OCI-LY7 (cell line): ENCODE data around the gene SSRP1. TPM values are rescaled to one million over a fixed set of nuclear protein-coding genes. Genes with fewer than 3 reads are reported as not detected.

Source experiments
- BruUV-seq: library from RNA; stranded (reverse); fragments of 400-500 nt; replicated peaks from 2 replicates; lab custom pipeline; 2021; lab: Mats Ljungman, UMichigan
- CTCF ChIA-PET: fragments of 300-600 bp; sonication (Branson Sonifier 250); formaldehyde crosslinking; loops from one replicate; lab custom pipeline; 2022; ENCODE audit warnings: antibody characterized with exemption; ENCODE audit not compliant: unreplicated experiment; lab: Charles Lee
- POLR2A ChIA-PET: fragments of 300-600 bp; sonication (Branson Sonifier 250); formaldehyde crosslinking; loops from one replicate; lab custom pipeline; 2022; ENCODE audit warnings: antibody characterized with exemption; lab: Charles Lee
- DNase-seq: peaks from one replicate; pipeline ENCODE4 v3.0.0-alpha.2; 2015; ENCODE audit warnings: low spot score
- H2AFZ ChIP-seq: fragments of 200-600 bp; sonication (generic), shearing (Covaris generic); 2 replicates; pipeline ENCODE4 v1.6.1; 2014; ENCODE audit warnings: mild to moderate bottlenecking, antibody characterized with exemption, low read length, moderate library complexity
- H3K27ac ChIP-seq: fragments of 200-600 bp; sonication (generic); 2 replicates; pipeline ENCODE4 v1.5.1; 2014; ENCODE audit warnings: mixed run types, low read depth, mild to moderate bottlenecking, moderate library complexity, low read length, inconsistent platforms; ENCODE audit not compliant: poor library complexity, severe bottlenecking
- H3K36me3 ChIP-seq: fragments of 200-600 bp; sonication (generic); 2 replicates; pipeline ENCODE4 v1.6.1; 2014; ENCODE audit warnings: mild to moderate bottlenecking, antibody characterized with exemption, low read length, moderate library complexity, mixed read lengths; ENCODE audit not compliant: insufficient read depth
- H3K4me1 ChIP-seq: fragments of 200-600 bp; sonication (generic); 2 replicates; pipeline ENCODE4 v1.5.1; 2014; ENCODE audit warnings: mild to moderate bottlenecking, low read length; ENCODE audit not compliant: insufficient read depth, poor library complexity, severe bottlenecking
- H3K4me2 ChIP-seq: fragments of 200-600 bp; sonication (generic); 2 replicates; pipeline ENCODE4 v1.6.1; 2014; ENCODE audit warnings: mild to moderate bottlenecking, low read length
- H3K4me3 ChIP-seq: fragments of 200-600 bp; sonication (generic); 2 replicates; pipeline ENCODE4 v1.5.1; 2014; ENCODE audit warnings: mild to moderate bottlenecking, low read depth, low read length; ENCODE audit not compliant: poor library complexity, severe bottlenecking
- H3K79me2 ChIP-seq: fragments of 200-600 bp; sonication (generic); 2 replicates; pipeline ENCODE4 v1.6.1; 2016; ENCODE audit warnings: low read depth, mild to moderate bottlenecking, low read length, moderate library complexity, mixed read lengths; ENCODE audit not compliant: insufficient read depth
- H3K9me2 ChIP-seq: fragments of 200-600 bp; sonication (generic); 2 replicates; pipeline ENCODE4 v1.6.1; 2016; ENCODE audit warnings: mild to moderate bottlenecking, low read length, mixed read lengths; ENCODE audit not compliant: insufficient read depth
- H3K9me3 ChIP-seq: fragments of 200-600 bp; sonication (generic); 2 replicates; pipeline ENCODE4 v1.6.1; 2014; ENCODE audit warnings: mild to moderate bottlenecking, mixed run types, low read length, mixed read lengths
- H4K20me1 ChIP-seq: fragments of 200-600 bp; sonication (generic); 2 replicates; pipeline ENCODE4 v1.6.1; 2014; ENCODE audit warnings: mild to moderate bottlenecking, antibody characterized with exemption, low read length, moderate library complexity, mixed read lengths; ENCODE audit not compliant: insufficient read depth
- CTCF ChIP-seq: fragments of 200-600 bp; sonication (generic); conservative IDR thresholded peaks from 2 replicates; pipeline ENCODE4 v1.5.1; 2014; ENCODE audit warnings: mild to moderate bottlenecking, antibody characterized with exemption, low read length, moderate library complexity, mixed read lengths
- EZH2phosphoT487 ChIP-seq: fragments of 200-600 bp; sonication (generic); IDR thresholded peaks from 2 replicates; pipeline ENCODE4 v1.6.1; 2018; ENCODE audit warnings: low read depth, borderline replicate concordance, mild to moderate bottlenecking, mixed run types, antibody characterized with exemption, low read length, moderate library complexity, mixed read lengths
- intact Hi-C: fragments of 100-400 bp; cut with micrococcal nuclease; formaldehyde crosslinking; loops from one replicate; pipeline ENCODE4 v1.10.0; 2022; ENCODE audit not compliant: unreplicated experiment
- total RNA-seq, 2 experiments: library from RNA; depleted of rRNA in 1 of 2; stranded (reverse); fragments of >200 nt in 1 of 2; shearing (Covaris generic) in 1 of 2; gene quantifications; 2 replicates each; pipeline ENCODE4 v1.2.3, GENCODE V29; 2014 to 2022

The SSRP1 gene
- total RNA-seq, 2 experiments from 2014 or later = 146 to 221 TPM

- CTCF ChIA-PET = no interaction called here
These were observed 59.3 kb downstream of the SSRP1 start for GRCh38 chr11:57276169-57276970.

More at GRCh38 chr11:57276169-57276970, 59.3 kb downstream of the SSRP1 start:
- TF ChIP-seq EZH2phosphoT487 (no peak), CTCF (no peak)
- Histone ChIP-seq H3K4me3 (no peak overlapping the region), H3K9me2 (no peaks in the 10 kb centered on the region), H3K27ac (no peak overlapping the region), H3K79me2 (no peaks in the 10 kb centered on the region), H3K9me3 (no peaks in the 10 kb centered on the region), H2AFZ (no peak overlapping the region), H3K4me2 (no peak overlapping the region), H4K20me1 (no peaks in the 10 kb centered on the region), H3K4me1 (no peaks in the 10 kb centered on the region), H3K36me3 (no peaks in the 10 kb centered on the region)
- intact Hi-C loops = no loop called here
- POLR2A ChIA-PET = no interaction called here
- no TSS peak for BruUV-seq
- no peak for DNase-seq

Other genes starting within 250 kb of the SSRP1 start
- gene LRRC55, start 153.9 kb downstream of the SSRP1 start, total RNA-seq (2014; rRNA removed; shearing (Covaris generic)) = not detected in 2 replicates
- gene LRRC55, start 153.9 kb downstream of the SSRP1 start, total RNA-seq (2022) = not detected in 2 replicates
- not detected in 2 replicates for gene APLNR, start 98.6 kb downstream of the SSRP1 start, total RNA-seq (2014; rRNA removed; shearing (Covaris generic))
- gene APLNR, start 98.6 kb downstream of the SSRP1 start, total RNA-seq (2022) = not detected in 2 replicates
- 5.3 and 6.4 TPM in 2 replicates for gene TNKS1BP1, start 10.9 kb downstream of the SSRP1 start, total RNA-seq (2014; rRNA removed; shearing (Covaris generic))
- 16.4 and 19.7 TPM in 2 replicates for gene TNKS1BP1, start 10.9 kb downstream of the SSRP1 start, total RNA-seq (2022)
- not detected in 2 replicates for gene P2RX3, start 2.5 kb upstream of the SSRP1 start, total RNA-seq (2014; rRNA removed; shearing (Covaris generic))
- gene P2RX3, start 2.5 kb upstream of the SSRP1 start, total RNA-seq (2022) = not detected in 2 replicates
- gene PRG3, start 45.3 kb upstream of the SSRP1 start, total RNA-seq (2014; rRNA removed; shearing (Covaris generic)) = not detected in 2 replicates
- gene PRG3, start 45.3 kb upstream of the SSRP1 start, total RNA-seq (2022) = not detected in 2 replicates
- gene PRG2, start 54.8 kb upstream of the SSRP1 start, total RNA-seq (2014; rRNA removed; shearing (Covaris generic)) = 0.28 TPM in 1 of 2 replicates, not detected in the other
- gene PRG2, start 54.8 kb upstream of the SSRP1 start, total RNA-seq (2022) = 1.1 and 1.2 TPM in 2 replicates
- 38.4 and 41.3 TPM in 2 replicates for gene SLC43A3, start 91.2 kb upstream of the SSRP1 start, total RNA-seq (2014; rRNA removed; shearing (Covaris generic))
- 55.5 and 62.1 TPM in 2 replicates for gene SLC43A3, start 91.2 kb upstream of the SSRP1 start, total RNA-seq (2022)
- 0.25 and 0.41 TPM in 2 replicates for gene RTN4RL2, start 124.6 kb upstream of the SSRP1 start, total RNA-seq (2014; rRNA removed; shearing (Covaris generic))
- gene RTN4RL2, start 124.6 kb upstream of the SSRP1 start, total RNA-seq (2022) = 2.3 and 4.2 TPM in 2 replicates
- 47.1 and 61.1 TPM in 2 replicates for gene SLC43A1, start 179.8 kb upstream of the SSRP1 start, total RNA-seq (2014; rRNA removed; shearing (Covaris generic))
- gene SLC43A1, start 179.8 kb upstream of the SSRP1 start, total RNA-seq (2022) = 78.6 and 87.0 TPM in 2 replicates
- gene TIMM10, start 194.9 kb upstream of the SSRP1 start, total RNA-seq (2014; rRNA removed; shearing (Covaris generic)) = 163 and 195 TPM in 2 replicates
- gene TIMM10, start 194.9 kb upstream of the SSRP1 start, total RNA-seq (2022) = 204 and 258 TPM in 2 replicates
- not detected in 2 replicates for gene SMTNL1, start 201.7 kb upstream of the SSRP1 start, total RNA-seq (2014; rRNA removed; shearing (Covaris generic))
- not detected in 2 replicates for gene SMTNL1, start 201.7 kb upstream of the SSRP1 start, total RNA-seq (2022)
- 64.7 and 68.9 TPM in 2 replicates for gene UBE2L6, start 231.8 kb upstream of the SSRP1 start, total RNA-seq (2014; rRNA removed; shearing (Covaris generic))
- 51.7 and 56.1 TPM in 2 replicates for gene UBE2L6, start 231.8 kb upstream of the SSRP1 start, total RNA-seq (2022)